Left renal cortex interstitium (tissue), 4 donors: ENCODE results near the gene STARD7. TPM values are rescaled to one million over a fixed set of nuclear protein-coding genes. Genes with fewer than 3 reads are reported as not detected.
"Not testable (repeated sequence)": the region's sequence is repeated elsewhere in the genome, so short reads cannot be mapped to it uniquely, and the experiment has no call there.

Experiments
- DNase-seq, 4 donors: peaks; one replicate each; pipeline ENCODE4 v3.0.0-alpha.2; 2013; ENCODE audit warnings: low read depth in 4 of 4, low spot score in 2 of 4, missing footprints in 1 of 4
- polyA plus RNA-seq, 4 donors: library from polyadenylated mRNA; unstranded; fragments of 120-200 nt; gene quantifications; one replicate each; pipeline ENCODE4 v1.2.1, GENCODE V29; 2013; ENCODE audit not compliant: insufficient read length in 4 of 4

STARD7 gene, protein sequence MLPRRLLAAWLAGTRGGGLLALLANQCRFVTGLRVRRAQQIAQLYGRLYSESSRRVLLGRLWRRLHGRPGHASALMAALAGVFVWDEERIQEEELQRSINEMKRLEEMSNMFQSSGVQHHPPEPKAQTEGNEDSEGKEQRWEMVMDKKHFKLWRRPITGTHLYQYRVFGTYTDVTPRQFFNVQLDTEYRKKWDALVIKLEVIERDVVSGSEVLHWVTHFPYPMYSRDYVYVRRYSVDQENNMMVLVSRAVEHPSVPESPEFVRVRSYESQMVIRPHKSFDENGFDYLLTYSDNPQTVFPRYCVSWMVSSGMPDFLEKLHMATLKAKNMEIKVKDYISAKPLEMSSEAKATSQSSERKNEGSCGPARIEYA
- polyA plus RNA-seq = 100 to 1,000 TPM; 122 to 146 (median 138) TPM

GRCh38 chr2:96208143-96209010 is at the start of gene STARD7:
Gene STARD7, minus strand, starts transcription at chr2:96208827. Its CDS starts 393 bp downstream, at chr2:96208434.
- DNase-seq = peak; percentile 86 to 95 (median 94)

DNA sequence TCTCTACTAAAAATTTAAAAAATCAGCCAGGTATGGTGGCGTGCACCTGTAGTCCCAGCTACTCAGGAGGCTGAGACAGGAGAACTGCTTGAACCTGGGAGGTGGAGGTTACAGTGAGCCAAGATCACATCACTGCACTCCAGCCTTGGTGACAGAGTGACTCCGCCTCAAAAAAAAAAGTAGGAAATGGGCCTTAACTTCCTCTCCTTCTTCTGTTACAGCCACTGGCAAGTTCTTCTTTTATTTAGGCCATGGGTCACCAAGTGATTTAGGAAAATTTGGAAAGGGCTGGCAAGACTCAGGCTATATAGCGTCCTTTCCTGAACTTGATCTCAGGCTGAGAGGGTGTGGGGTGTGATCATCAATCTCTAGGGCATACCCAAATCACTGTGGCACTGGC is 49.1 kb upstream of the STARD7 start:
- DNase-seq = not testable (repeated sequence)

DNA sequence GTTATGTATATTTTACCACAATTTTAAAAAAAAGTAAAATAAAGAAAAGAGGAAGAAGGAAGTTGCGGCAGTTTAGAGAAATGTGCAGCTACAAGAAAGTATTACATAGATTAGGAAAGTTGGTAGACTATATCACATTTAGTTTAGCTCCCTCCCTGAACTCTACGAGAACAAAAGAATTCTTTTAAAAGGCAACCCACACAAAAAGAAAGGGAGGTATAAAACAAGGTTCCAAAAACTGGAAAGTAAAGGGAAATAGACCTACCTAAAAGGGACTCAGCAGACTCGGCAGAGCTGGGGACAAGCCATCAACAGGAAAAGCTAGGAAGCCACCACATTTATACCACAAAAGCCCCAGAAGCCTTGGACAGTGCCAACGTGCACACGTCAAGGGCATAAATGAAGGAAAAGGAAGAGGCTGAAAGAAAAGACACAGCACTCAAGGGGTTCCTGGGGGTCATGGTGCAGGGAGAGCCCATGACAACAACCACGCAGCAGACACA is 48.0 kb upstream of the STARD7 start:
- no peak for DNase-seq

DNA sequence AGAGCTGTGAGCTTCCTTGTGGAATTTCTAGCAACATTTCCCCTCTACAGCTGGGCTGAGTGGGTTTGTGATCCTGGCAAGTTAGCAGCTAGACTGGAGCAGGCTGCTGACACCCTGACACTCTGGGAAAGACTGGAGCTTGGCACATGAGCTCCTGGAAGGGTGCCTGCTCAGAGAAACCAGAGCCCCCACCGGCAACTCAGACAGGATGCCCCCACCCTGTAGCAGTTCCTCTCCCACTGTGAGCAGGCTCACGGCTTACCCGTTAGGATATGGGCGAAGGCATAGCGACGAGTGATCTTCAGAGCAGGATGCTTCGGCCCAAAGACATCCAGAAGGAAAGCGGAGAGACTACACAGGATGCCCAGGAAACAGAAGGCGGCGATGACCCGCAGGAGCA is 45.9 kb upstream of the STARD7 start:
- DNase-seq = no peak

DNA sequence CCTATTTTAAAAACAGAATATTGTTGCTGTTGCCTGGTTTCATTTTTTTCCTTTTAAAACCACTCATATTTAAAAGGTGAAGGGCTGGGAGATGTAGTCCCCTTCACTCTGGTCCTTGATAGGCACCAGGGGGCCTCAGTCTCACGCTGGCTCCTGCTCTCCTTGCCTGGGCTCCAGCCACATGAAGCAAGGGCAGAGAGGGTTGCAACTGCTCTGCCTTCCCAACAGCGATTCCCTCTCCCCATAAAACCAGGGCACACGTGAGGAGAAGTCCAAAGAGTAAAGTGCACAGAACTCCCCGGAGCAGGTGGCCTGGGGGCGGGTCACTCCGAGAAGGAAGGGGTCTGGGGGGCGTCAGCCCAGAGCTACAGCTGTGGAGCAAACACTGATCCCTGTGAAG is 44.4 kb upstream of the STARD7 start:
- no peak for DNase-seq

- DNase-seq = no peak
Measured at GRCh38 chr2:96252526-96252925, 43.9 kb upstream of the STARD7 start.

DNA sequence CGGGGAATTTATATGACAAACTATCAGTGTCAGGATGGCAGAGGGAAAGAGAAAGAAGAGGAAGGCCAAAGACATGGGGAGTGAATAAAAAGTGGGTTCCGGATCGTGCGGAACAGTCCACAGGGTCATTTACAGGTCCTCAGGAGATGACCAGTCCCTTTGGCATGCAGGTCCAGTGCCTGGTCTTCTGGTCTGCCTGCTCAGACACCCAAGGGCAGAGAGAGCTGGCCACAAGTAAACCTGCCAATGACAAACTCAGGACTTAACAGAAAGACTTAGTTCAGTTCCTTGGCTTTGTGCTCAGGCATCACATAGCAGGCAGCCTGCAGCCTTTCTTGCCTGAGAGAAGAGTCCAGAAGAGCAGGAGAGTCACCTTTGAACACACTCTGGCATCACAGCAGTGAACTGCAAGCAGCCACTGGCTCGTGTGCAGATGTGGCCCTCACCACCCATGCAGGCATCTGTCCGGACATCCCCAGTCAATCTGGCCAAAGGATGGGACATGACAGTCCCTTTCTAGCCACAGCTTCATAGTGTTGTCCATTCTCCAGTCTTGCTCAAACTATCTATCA is 43.2 kb upstream of the STARD7 start:
- peak in 1 of 4 donors; percentile 75 for DNase-seq

- DNase-seq = no peak
Measured at GRCh38 chr2:96250188-96250587, 41.6 kb upstream of the STARD7 start.

DNA sequence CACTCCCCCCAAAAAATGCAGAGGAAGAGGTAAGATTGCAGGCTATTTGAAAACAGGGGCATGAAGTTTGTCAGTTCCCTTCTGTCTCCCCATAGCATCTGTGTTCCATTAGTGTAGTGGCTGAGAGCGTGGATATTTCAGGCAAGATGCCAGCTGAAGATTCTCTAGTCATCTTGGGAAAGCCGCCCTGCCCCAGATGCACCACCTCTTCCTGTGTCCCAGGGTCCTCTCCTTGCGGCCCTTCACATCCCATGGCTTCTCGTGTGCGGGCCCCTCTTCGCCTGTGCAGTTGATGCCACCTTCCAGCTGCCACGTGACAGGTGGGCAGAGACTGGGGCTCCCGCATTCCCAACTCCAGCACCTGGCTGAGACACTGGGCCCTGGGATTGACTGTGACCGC is 41.0 kb upstream of the STARD7 start:
- DNase-seq = no peak

GRCh38 chr2:96248624-96249023 is 40.0 kb upstream of the STARD7 start:
- no peak for DNase-seq

- no peak for DNase-seq
Measured at GRCh38 chr2:96247896-96248295, 39.3 kb upstream of the STARD7 start.

DNA sequence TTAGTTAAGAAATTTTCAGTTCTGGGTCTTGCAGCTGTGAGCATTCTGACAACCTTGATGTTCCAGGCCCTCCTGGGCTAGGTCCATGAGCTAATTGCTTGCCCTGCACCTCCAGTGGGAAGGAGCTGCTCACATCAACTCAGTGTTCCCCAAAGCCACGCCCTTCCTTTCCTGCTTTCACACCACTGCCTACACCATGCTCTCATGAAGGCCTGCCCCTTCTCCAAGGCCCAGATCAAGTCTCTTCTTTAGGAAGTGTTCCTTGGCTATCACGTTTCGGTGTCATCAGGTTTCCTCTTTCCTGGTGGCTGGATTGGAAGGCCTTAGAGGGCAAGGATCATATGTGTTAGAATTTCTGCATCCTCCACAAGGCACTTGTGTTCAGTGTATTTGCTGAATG is 38.4 kb upstream of the STARD7 start:
- DNase-seq = no peak

- DNase-seq = no peak
Measured at GRCh38 chr2:96245609-96246390, 37.2 kb upstream of the STARD7 start.

- DNase-seq = no peak
Measured at GRCh38 chr2:96243843-96244242, 35.2 kb upstream of the STARD7 start.

GRCh38 chr2:96241900-96242611 is 33.4 kb upstream of the STARD7 start:
- no peak for DNase-seq

- DNase-seq = no peak
Measured at GRCh38 chr2:96241227-96241626, 32.6 kb upstream of the STARD7 start.

DNA sequence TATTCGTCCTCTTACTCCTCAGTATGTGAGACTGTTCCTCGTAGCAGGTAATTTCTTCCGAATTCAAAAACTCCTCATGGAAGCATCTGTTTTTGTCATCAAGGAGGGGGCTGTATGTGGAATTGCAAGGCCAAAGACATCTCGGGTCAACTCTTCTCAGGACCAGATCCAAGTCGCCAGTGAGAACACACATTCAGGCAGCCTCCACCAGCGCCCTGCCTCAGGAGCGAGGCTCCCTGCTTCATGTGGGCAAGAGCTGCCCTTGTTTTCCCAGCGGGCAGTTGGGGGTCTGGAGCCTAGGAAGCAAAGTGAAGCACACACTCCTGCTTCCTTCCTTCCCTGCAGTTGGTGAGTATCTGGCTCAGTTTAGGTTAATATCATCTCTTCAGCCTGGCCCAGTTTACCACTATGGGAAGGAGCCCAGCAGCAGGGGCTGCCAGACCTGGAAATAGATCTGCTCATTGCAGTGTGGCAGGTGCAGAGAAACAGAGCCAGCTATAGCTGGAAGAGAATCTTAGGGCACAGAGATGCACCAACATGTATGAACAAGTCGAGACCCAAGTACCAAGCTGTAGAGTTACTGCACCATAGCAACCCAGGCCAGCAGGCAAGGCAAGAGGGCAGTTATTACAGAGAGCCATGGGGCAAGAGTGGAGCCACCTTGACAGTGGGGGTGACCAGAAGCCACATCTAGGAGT is 31.9 kb upstream of the STARD7 start:
- no peak for DNase-seq

- DNase-seq = no peak
Measured at GRCh38 chr2:96239745-96240264, 31.2 kb upstream of the STARD7 start.

DNA sequence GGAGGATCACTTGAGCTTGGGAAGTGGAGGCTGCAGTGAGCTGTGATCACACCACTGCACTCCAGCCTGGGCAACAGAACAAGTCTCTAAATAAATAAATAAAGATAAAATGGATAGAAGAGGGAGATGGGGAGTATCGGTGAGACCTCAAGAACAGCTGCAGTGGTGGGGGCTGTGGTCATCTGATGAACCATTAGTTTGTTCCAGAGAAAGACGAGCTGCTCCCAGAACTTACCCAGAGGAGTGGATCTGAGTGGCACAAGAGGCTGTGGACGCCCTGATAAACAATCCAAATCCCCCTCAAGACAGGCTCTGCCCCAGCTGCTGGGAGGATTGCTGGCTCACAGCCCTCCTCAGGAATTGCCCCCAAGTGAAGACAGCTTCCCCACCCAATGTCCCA is 30.5 kb upstream of the STARD7 start:
- no peak for DNase-seq
